PC-9 (cell line): ENCODE results near the gene NAPSA. TPM values are rescaled to one million over a fixed set of nuclear protein-coding genes. Genes with fewer than 3 reads are reported as not detected.

Experiments used
- BruUV-seq: library from RNA; stranded (reverse); fragments of 400-500 nt; replicated peaks from 2 replicates; lab custom pipeline; 2021; lab: Mats Ljungman, UMichigan
- CTCF ChIA-PET: fragments of 300-600 bp; sonication (Branson Sonifier 250); formaldehyde crosslinking; loops from one replicate; lab custom pipeline; 2022; ENCODE audit warnings: antibody characterized with exemption; lab: Charles Lee
- POLR2A ChIA-PET: fragments of 300-600 bp; sonication (Branson Sonifier 250); formaldehyde crosslinking; loops from one replicate; lab custom pipeline; 2022; ENCODE audit warnings: antibody characterized with exemption; ENCODE audit not compliant: unreplicated experiment; lab: Charles Lee
- DNase-seq, 2 experiments: peaks; one replicate each; pipeline versions ENCODE4 v3.0.0 to v3.0.0-alpha.2; 2015 to 2022; ENCODE audit warnings: mixed read lengths in 1 of 2
- H2AFZ ChIP-seq: fragments of 200-600 bp; sonication (generic); 2 replicates; pipeline ENCODE4 v1.8.1; 2017; ENCODE audit warnings: antibody characterized with exemption
- H3F3A ChIP-seq: fragments of 200-600 bp; sonication (generic); 2 replicates; pipeline ENCODE4 v1.8.1; 2017; ENCODE audit warnings: antibody characterized with exemption, mild to moderate bottlenecking, low read depth; ENCODE audit not compliant: insufficient read depth
- H3K27ac ChIP-seq: fragments of 200-600 bp; sonication (generic); 2 replicates; pipeline ENCODE4 v1.6.1; 2016; ENCODE audit warnings: mixed run types
- H3K27me3 ChIP-seq: fragments of 200-600 bp; sonication (generic); 2 replicates; pipeline ENCODE4 v1.6.1; 2016; ENCODE audit warnings: low read depth, mixed run types; ENCODE audit not compliant: insufficient read depth
- H3K36me3 ChIP-seq: fragments of 200-600 bp; sonication (generic); 2 replicates; pipeline ENCODE4 v1.6.1; 2016; ENCODE audit warnings: low read depth, mixed run types
- H3K4me1 ChIP-seq: fragments of 200-600 bp; sonication (generic); replicated peaks from 2 replicates; pipeline ENCODE4 v1.6.1; 2016; ENCODE audit warnings: mixed run types; ENCODE audit not compliant: insufficient read depth
- H3K4me2 ChIP-seq: fragments of 200-600 bp; sonication (generic); 2 replicates; pipeline ENCODE4 v1.6.1; 2017; ENCODE audit warnings: mixed run types
- H3K4me3 ChIP-seq: fragments of 200-600 bp; sonication (generic); 2 replicates; pipeline ENCODE4 v1.6.1; 2016; ENCODE audit warnings: mixed run types
- H3K79me2 ChIP-seq: fragments of 200-600 bp; sonication (generic); 2 replicates; pipeline ENCODE4 v1.6.1; 2017; ENCODE audit warnings: low read depth, mixed run types
- H3K9me2 ChIP-seq: fragments of 200-600 bp; sonication (generic); 2 replicates; pipeline ENCODE4 v1.8.1; 2017; ENCODE audit warnings: mild to moderate bottlenecking; ENCODE audit not compliant: insufficient read depth
- H3K9me3 ChIP-seq: fragments of 200-600 bp; sonication (generic); 2 replicates; pipeline ENCODE4 v1.8.1; 2016; ENCODE audit warnings: low read depth; ENCODE audit not compliant: insufficient read depth
- H4K20me1 ChIP-seq: fragments of 200-600 bp; sonication (generic); 2 replicates; pipeline ENCODE4 v1.8.1; 2017; ENCODE audit not compliant: insufficient read depth
- CTCF ChIP-seq: fragments of 200-600 bp; sonication (generic); conservative IDR thresholded peaks from 2 replicates; pipeline ENCODE4 v1.6.1; 2017; ENCODE audit warnings: mixed run types, antibody characterized with exemption, mild to moderate bottlenecking, moderate library complexity
- EZH2 ChIP-seq: fragments of 200-600 bp; sonication (generic); IDR thresholded peaks from 2 replicates; pipeline ENCODE4 v1.8.0; 2017; ENCODE audit warnings: antibody characterized with exemption, low read depth
- intact Hi-C: fragments of 100-400 bp; cut with micrococcal nuclease; formaldehyde crosslinking; loops from one replicate; pipeline ENCODE4 v1.10.0; 2022; ENCODE audit not compliant: unreplicated experiment
- total RNA-seq: library from RNA; stranded (reverse); gene quantifications from 2 replicates; pipeline ENCODE4 v1.2.3, GENCODE V29; 2021

The NAPSA gene
- total RNA-seq, 1 experiment from 2014 or later: 1.7 TPM

- no peaks in the 10 kb centered on the region for H3K9me2 ChIP-seq
- BruUV-seq: no TSS peak
- 0 out of 2 replicates have a peak, but pooled peaks cover 6% of the 10 kb centered on the region for H3K27me3 ChIP-seq
- no peak overlapping the region for H2AFZ ChIP-seq
- no peak for TF ChIP-seq CTCF
- no peak for TF ChIP-seq EZH2
- ChIA-PET POLR2A (no interaction called here), CTCF (no interaction called here)
- H3K4me1 ChIP-seq: peaks cover 22% of the 10 kb centered on the region; the same call in 1 of the 2 replicates
- H3K79me2 ChIP-seq: peaks cover 4% of the 10 kb centered on the region; the same call in 1 of the 2 replicates
- peaks cover 11% of the 10 kb centered on the region for H3F3A ChIP-seq
- intact Hi-C loops: no loop called here
- H3K4me3 ChIP-seq: no peak overlapping the region
- H3K36me3 ChIP-seq: no peaks in the 10 kb centered on the region
- H3K9me3 ChIP-seq: no peaks in the 10 kb centered on the region
- no peak overlapping the region for H3K4me2 ChIP-seq
- DNase-seq: no peak
- H3K27ac ChIP-seq: no peak overlapping the region
- H4K20me1 ChIP-seq: no peaks in the 10 kb centered on the region
These were observed 30.6 kb downstream of the NAPSA start for GRCh38 chr19:50334741-50335421.

GRCh38 chr19:50333737-50334617, 31.5 kb downstream of the NAPSA start:
- H3K36me3 ChIP-seq: no peaks in the 10 kb centered on the region
- TF ChIP-seq EZH2 (no peak), CTCF (no peak)
- no peaks in the 10 kb centered on the region for H4K20me1 ChIP-seq
- H3K27me3 ChIP-seq: 0 out of 2 replicates have a peak, but pooled peaks cover 6% of the 10 kb centered on the region
- H3K27ac ChIP-seq: peak overlapping the region; percentile 13; the same call in 1 of the 2 replicates
- DNase-seq: peak in 1 of 2 experiments; percentile 85
- H3F3A ChIP-seq: peaks cover 16% of the 10 kb centered on the region
- CTCF ChIA-PET: no interaction called here
- peak overlapping the region; percentile 78 for H3K4me2 ChIP-seq
- intact Hi-C loops: loop anchor here (2.0 kb wide), 1 partner anchor 167 kb away; no protein-coding TSS in a partner anchor
- BruUV-seq: TSS peak; percentile 87
- H3K79me2 ChIP-seq: peaks cover 4% of the 10 kb centered on the region; the same call in 1 of the 2 replicates
- peak overlapping the region; percentile 85 for H2AFZ ChIP-seq
- H3K9me2 ChIP-seq: no peaks in the 10 kb centered on the region
- peaks cover 22% of the 10 kb centered on the region; the same call in 1 of the 2 replicates for H3K4me1 ChIP-seq
- peak overlapping the region; percentile 55 for H3K4me3 ChIP-seq
- POLR2A ChIA-PET: interaction anchor here (0.6 kb wide), 1 partner anchor 22 kb away, joined by 3 read pairs; no protein-coding TSS in a partner anchor
- H3K9me3 ChIP-seq: no peaks in the 10 kb centered on the region

GRCh38 chr19:50333235-50333736, 32.2 kb downstream of the NAPSA start:
- H3K9me3 ChIP-seq: no peaks in the 10 kb centered on the region
- no peaks in the 10 kb centered on the region for H3K9me2 ChIP-seq
- H3F3A ChIP-seq: peaks cover 16% of the 10 kb centered on the region
- H3K27me3 ChIP-seq: 0 out of 2 replicates have a peak, but pooled peaks cover 6% of the 10 kb centered on the region
- H3K4me3 ChIP-seq: peak overlapping the region; percentile 55
- no TSS peak for BruUV-seq
- CTCF ChIA-PET: no interaction called here
- peak; percentile 95 for DNase-seq
- intact Hi-C loops: loop anchor here (2.0 kb wide), 1 partner anchor 166 kb away; no protein-coding TSS in a partner anchor
- H2AFZ ChIP-seq: peak overlapping the region; percentile 85
- POLR2A ChIA-PET: interaction anchor here (0.6 to 0.8 kb wide), 3 partner anchors 21 to 1856 kb away, joined by 3 to 7 read pairs (median 3); partner anchors contain the start of gene PPP2R1A
- no peaks in the 10 kb centered on the region for H4K20me1 ChIP-seq
- H3K27ac ChIP-seq: peak overlapping the region; percentile 85
- no peak for TF ChIP-seq EZH2
- TF ChIP-seq CTCF: no peak; the same call in 1 of the 2 replicates
- peaks cover 4% of the 10 kb centered on the region; the same call in 1 of the 2 replicates for H3K79me2 ChIP-seq
- peak overlapping the region; percentile 78 for H3K4me2 ChIP-seq
- no peaks in the 10 kb centered on the region for H3K36me3 ChIP-seq
- peaks cover 22% of the 10 kb centered on the region; the same call in 1 of the 2 replicates for H3K4me1 ChIP-seq
